ENCODE measurements around the gene PSG4.
"Not testable (repeated sequence)": the region's sequence is repeated elsewhere in the genome, so short reads cannot be mapped to it uniquely, and the experiment has no call there.

DNA sequence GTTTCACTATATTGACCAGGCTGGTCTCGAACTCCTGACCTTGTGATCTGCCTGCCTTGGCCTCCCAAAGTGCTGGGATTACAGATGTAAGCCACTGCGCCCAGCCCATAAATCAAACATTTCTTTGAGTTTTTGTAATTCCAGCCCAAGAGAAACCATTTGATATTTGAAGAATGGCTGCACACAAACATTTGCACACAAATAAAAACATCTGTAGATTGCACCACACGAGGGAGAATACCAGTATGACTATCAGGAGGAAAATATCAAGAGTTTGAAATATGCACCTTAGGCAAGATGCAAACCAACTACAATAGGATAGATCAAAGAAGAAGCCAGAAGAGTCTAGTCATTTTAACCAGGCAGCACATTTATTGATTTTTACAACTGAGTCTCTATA lies 39.5 kb downstream of the PSG4 start:
- TF ChIP-seq, protein P1, sequence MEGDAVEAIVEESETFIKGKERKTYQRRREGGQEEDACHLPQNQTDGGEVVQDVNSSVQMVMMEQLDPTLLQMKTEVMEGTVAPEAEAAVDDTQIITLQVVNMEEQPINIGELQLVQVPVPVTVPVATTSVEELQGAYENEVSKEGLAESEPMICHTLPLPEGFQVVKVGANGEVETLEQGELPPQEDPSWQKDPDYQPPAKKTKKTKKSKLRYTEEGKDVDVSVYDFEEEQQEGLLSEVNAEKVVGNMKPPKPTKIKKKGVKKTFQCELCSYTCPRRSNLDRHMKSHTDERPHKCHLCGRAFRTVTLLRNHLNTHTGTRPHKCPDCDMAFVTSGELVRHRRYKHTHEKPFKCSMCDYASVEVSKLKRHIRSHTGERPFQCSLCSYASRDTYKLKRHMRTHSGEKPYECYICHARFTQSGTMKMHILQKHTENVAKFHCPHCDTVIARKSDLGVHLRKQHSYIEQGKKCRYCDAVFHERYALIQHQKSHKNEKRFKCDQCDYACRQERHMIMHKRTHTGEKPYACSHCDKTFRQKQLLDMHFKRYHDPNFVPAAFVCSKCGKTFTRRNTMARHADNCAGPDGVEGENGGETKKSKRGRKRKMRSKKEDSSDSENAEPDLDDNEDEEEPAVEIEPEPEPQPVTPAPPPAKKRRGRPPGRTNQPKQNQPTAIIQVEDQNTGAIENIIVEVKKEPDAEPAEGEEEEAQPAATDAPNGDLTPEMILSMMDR (IDR thresholded peaks at IDR 0.05): not testable (repeated sequence)
- TF ChIP-seq POLR2A, POLR2AphosphoS5, EP300 (IDR thresholded peaks at IDR 0.05): not testable (repeated sequence)
